H1 (cell line): ENCODE data around the gene LHCGR.

Experiments used
- CREB1 ChIP-seq: IDR thresholded peaks from 2 replicates; pipeline ENCODE4 v1.6.1; 2012; ENCODE audit warnings: inconsistent platforms
- NRF1 ChIP-seq: IDR thresholded peaks from 2 replicates; pipeline ENCODE4 v1.6.1; 2011; ENCODE audit warnings: mild to moderate bottlenecking, low read depth, low read length, improper control_type of control experiment
- POLR2AphosphoS5 ChIP-seq: IDR thresholded peaks from 2 replicates; pipeline ENCODE4 v1.6.1; 2011; ENCODE audit warnings: low read depth, low read length
- RAD21 ChIP-seq, 2 experiments: IDR thresholded peaks in 1 of 2; conservative IDR thresholded peaks in 1 of 2; 2 replicates each; pipeline ENCODE4 v1.6.1; 2011; ENCODE audit warnings: low read depth in 2 of 2, low read length in 2 of 2, improper control_type of control experiment in 1 of 2, inconsistent platforms in 1 of 2, mild to moderate bottlenecking in 1 of 2, moderate library complexity in 1 of 2
- SAP30 ChIP-seq: fragments of 300-600 bp; sonication (generic); IDR thresholded peaks from 2 replicates; pipeline ENCODE4 v1.7.1; 2012; ENCODE audit warnings: low read length, moderate library complexity, mild to moderate bottlenecking, inconsistent platforms; ENCODE audit not compliant: insufficient read depth, insufficient replicate concordance
- TAF1 ChIP-seq: IDR thresholded peaks from 2 replicates; pipeline ENCODE4 v1.6.1; 2011; ENCODE audit warnings: mild to moderate bottlenecking, low read depth, low read length
- YY1 ChIP-seq: IDR thresholded peaks from 2 replicates; pipeline ENCODE4 v1.6.1; 2011; ENCODE audit warnings: low read depth, mild to moderate bottlenecking, low read length
- TF ChIP-seq, protein P1 (sequence below), 3 experiments: IDR thresholded peaks; 1 replicate in 2 of 3; 2 replicates in 1 of 3; pipeline versions ENCODE4 v1.5.1 to v1.6.1; 2011; ENCODE audit warnings: low read length in 3 of 3, mild to moderate bottlenecking in 3 of 3, inconsistent platforms in 2 of 3, low read depth in 1 of 3, moderate library complexity in 1 of 3; ENCODE audit not compliant: insufficient read depth in 1 of 3; ENCODE audit errors: control extremely low read depth in 1 of 3
- TF ChIP-seq, protein P2 (sequence below): IDR thresholded peaks from 2 replicates; pipeline ENCODE4 v1.6.1; 2012; ENCODE audit warnings: inconsistent platforms
- TF ChIP-seq, protein P3 (sequence below): IDR thresholded peaks from 2 replicates; pipeline ENCODE4 v1.6.1; 2012; ENCODE audit warnings: inconsistent platforms
- TF ChIP-seq, protein P4 (sequence below): IDR thresholded peaks from 2 replicates; pipeline ENCODE4 v1.6.1; 2011; ENCODE audit warnings: low read depth, mild to moderate bottlenecking, low read length; ENCODE audit not compliant: insufficient read depth

DNA sequence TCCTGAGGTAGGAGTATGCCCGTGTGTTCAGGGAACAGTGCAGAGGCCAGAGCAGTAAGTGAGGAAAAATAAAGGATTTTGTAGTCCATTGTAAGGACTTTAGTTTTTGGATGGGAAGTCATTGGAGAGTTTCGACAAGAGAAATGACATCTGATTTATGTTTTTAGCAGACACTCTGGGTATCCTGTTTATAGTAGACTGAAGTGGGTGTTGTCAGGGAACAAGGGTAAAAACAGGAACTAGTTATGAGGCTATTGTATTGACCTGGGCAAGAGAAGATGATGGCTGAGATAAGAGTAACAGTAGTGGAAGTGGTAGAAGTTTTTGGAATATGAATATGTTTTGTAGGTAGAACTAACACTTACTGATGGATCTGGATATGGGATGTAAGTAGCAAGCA lies 78.1 kb downstream of the LHCGR start:
- TF ChIP-seq TAF1: no peak
- no peak for TF ChIP-seq NRF1
- TF ChIP-seq, protein P1, sequence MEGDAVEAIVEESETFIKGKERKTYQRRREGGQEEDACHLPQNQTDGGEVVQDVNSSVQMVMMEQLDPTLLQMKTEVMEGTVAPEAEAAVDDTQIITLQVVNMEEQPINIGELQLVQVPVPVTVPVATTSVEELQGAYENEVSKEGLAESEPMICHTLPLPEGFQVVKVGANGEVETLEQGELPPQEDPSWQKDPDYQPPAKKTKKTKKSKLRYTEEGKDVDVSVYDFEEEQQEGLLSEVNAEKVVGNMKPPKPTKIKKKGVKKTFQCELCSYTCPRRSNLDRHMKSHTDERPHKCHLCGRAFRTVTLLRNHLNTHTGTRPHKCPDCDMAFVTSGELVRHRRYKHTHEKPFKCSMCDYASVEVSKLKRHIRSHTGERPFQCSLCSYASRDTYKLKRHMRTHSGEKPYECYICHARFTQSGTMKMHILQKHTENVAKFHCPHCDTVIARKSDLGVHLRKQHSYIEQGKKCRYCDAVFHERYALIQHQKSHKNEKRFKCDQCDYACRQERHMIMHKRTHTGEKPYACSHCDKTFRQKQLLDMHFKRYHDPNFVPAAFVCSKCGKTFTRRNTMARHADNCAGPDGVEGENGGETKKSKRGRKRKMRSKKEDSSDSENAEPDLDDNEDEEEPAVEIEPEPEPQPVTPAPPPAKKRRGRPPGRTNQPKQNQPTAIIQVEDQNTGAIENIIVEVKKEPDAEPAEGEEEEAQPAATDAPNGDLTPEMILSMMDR (IDR thresholded peaks at IDR 0.05; ENCODE audit: control extremely low read depth in 1 of 3, insufficient read depth in 1 of 3, low read depth in 1 of 3, low read length in 3 of 3): no peak
- no peak for TF ChIP-seq POLR2AphosphoS5
- TF ChIP-seq CREB1: no peak
- TF ChIP-seq, protein P2, sequence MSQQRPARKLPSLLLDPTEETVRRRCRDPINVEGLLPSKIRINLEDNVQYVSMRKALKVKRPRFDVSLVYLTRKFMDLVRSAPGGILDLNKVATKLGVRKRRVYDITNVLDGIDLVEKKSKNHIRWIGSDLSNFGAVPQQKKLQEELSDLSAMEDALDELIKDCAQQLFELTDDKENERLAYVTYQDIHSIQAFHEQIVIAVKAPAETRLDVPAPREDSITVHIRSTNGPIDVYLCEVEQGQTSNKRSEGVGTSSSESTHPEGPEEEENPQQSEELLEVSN: no peak
- no peak for TF ChIP-seq SAP30
- TF ChIP-seq RAD21 (IDR thresholded peaks at IDR 0.05 in 1 of 2, conservative IDR thresholded peaks at IDR 0.05 in 1 of 2; ENCODE audit: low read depth in 2 of 2, low read length in 2 of 2): no peak
- TF ChIP-seq, protein P3, sequence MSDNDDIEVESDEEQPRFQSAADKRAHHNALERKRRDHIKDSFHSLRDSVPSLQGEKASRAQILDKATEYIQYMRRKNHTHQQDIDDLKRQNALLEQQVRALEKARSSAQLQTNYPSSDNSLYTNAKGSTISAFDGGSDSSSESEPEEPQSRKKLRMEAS: no peak
- TF ChIP-seq, protein P4, sequence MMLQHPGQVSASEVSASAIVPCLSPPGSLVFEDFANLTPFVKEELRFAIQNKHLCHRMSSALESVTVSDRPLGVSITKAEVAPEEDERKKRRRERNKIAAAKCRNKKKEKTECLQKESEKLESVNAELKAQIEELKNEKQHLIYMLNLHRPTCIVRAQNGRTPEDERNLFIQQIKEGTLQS: no peak
- TF ChIP-seq YY1: no peak
